Measurements from ENCODE around the gene INCA1. TPM values are rescaled to one million over a fixed set of nuclear protein-coding genes. Genes with fewer than 3 reads are reported as not detected.

The INCA1 gene
- total and polyA plus RNA-seq, 2 of the 8 experiments (the other 6 are each of a cell fraction or from before 2014, with no cell fraction given), result 0.89 to 1.4 TPM

DNA sequence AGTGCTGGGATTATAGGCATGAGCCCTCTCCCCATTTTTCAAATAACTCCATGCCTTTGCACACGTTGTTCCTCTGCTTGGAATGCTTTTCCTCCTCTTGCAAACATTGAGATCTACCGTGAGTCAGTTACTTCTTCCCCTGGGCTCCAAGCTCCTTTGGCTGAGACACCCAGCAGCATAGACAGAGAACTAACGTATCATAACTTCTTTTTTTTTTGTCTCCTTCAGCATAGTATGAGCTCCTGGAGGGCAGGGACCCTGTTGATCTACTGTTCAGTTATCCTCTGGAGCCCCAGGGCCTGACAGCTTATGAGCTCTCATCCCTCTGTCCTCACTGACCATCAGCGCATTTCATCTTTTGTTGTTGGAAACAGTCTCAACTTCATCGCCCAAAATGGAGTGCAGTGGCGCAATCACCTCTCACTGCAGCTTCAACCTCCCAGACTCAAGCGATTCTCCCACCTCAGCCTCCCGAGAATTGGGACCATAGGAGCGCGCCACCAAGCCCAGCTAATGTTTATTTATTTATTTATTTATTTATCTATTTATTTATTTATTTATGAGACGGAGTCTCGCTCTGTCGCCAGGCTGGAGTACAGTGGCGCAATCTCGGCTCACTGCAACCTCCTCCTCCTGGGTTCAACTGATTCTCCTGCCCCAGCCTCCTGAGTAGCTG, 31.9 kb downstream of the INCA1 start (continued):
- TF ChIP-seq CHD1 (IDR thresholded peaks at IDR 0.05; ENCODE audit: low read depth, low read length) (no peak), CHD2 (IDR thresholded peaks at IDR 0.05; ENCODE audit: low read length) (no peak), KDM1A (IDR thresholded peaks at IDR 0.05; ENCODE audit: borderline replicate concordance, low read length) (no peak), POLR2AphosphoS5 (IDR thresholded peaks at IDR 0.05; ENCODE audit: low read depth, low read length) (no peak), SP2 (IDR thresholded peaks at IDR 0.05; ENCODE audit: low read length) (no peak), TAF7 (optimal IDR thresholded peaks at IDR 0.05; ENCODE audit: borderline replicate concordance, low read depth, low read length) (no peak), TAF1 (IDR thresholded peaks at IDR 0.05; ENCODE audit: low read depth, low read length) (no peak), CBX5 (IDR thresholded peaks at IDR 0.05; ENCODE audit: low read depth, low read length) (no peak), KDM4A (IDR thresholded peaks at IDR 0.05; ENCODE audit: low read depth, low read length, severe bottlenecking) (no peak), CTBP2 (IDR thresholded peaks at IDR 0.05; ENCODE audit: borderline replicate concordance, insufficient read depth, insufficient read length, low read length) (no peak)
- TF ChIP-seq, protein P1, sequence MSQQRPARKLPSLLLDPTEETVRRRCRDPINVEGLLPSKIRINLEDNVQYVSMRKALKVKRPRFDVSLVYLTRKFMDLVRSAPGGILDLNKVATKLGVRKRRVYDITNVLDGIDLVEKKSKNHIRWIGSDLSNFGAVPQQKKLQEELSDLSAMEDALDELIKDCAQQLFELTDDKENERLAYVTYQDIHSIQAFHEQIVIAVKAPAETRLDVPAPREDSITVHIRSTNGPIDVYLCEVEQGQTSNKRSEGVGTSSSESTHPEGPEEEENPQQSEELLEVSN (IDR thresholded peaks at IDR 0.05), result no peak
- TF ChIP-seq, protein P2, sequence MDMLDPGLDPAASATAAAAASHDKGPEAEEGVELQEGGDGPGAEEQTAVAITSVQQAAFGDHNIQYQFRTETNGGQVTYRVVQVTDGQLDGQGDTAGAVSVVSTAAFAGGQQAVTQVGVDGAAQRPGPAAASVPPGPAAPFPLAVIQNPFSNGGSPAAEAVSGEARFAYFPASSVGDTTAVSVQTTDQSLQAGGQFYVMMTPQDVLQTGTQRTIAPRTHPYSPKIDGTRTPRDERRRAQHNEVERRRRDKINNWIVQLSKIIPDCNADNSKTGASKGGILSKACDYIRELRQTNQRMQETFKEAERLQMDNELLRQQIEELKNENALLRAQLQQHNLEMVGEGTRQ (IDR thresholded peaks at IDR 0.05; ENCODE audit: low read length), result no peak

Measured in H1 (cell line).